ENCODE data around the gene KCND3. TPM values are rescaled to one million over a fixed set of nuclear protein-coding genes. Genes with fewer than 3 reads are reported as not detected.

KCND3 gene
- total RNA-seq, 1 experiment from 2014 or later = 0.15 TPM

- Histone ChIP-seq H3T11ph (ENCODE audit: low read length) (no peak overlapping the region), H2BK120ac (ENCODE audit: low read depth, low read length, poor library complexity, severe bottlenecking) (no peak overlapping the region), H3K4me1 (ENCODE audit: insufficient read depth, low read length) (peaks cover 5% of the 10 kb centered on the region; the same call in 1 of the 2 replicates), H3K27ac (ENCODE audit: insufficient read length, low read depth, low read length) (no peak overlapping the region), H3K4ac (ENCODE audit: low read depth, low read length) (no peak overlapping the region), H3K56ac (ENCODE audit: insufficient read length, low read depth, low read length) (no peak overlapping the region), H3K23ac (ENCODE audit: insufficient read length, low read depth, low read length) (no peak overlapping the region), H4K8ac (replicated peaks; ENCODE audit: insufficient read length, low read depth, low read length) (no peak overlapping the region), H3K9ac (ENCODE audit: extremely low read depth, insufficient read length, low read length) (no peak overlapping the region), H3K27me3 (ENCODE audit: insufficient read depth, low read length) (no peaks in the 10 kb centered on the region; the same call in 1 of the 2 replicates), H3K79me2 (ENCODE audit: insufficient read depth, low read length) (no peaks in the 10 kb centered on the region), H4K91ac (ENCODE audit: insufficient read length, low read depth, low read length) (no peak overlapping the region), H2AK5ac (ENCODE audit: insufficient read length, low read length) (no peak overlapping the region), H3K18ac (ENCODE audit: insufficient read length, low read depth, low read length) (no peak overlapping the region), H3K14ac (ENCODE audit: insufficient read depth, low read length) (no peak overlapping the region), H2AFZ (ENCODE audit: low read length) (no peak overlapping the region), H3K4me2 (ENCODE audit: insufficient read depth, insufficient read length, low read length) (no peak overlapping the region), H4K20me1 (ENCODE audit: control insufficient read depth, insufficient read depth, insufficient read length) (no peaks in the 10 kb centered on the region), H3K9me3 (ENCODE audit: control insufficient read depth, low read depth, low read length) (no peaks in the 10 kb centered on the region), H3K79me1 (ENCODE audit: insufficient read depth, low read depth, low read length, poor library complexity, severe bottlenecking) (no peaks in the 10 kb centered on the region), H2BK12ac (ENCODE audit: insufficient read length, low read depth, low read length) (no peak overlapping the region), H2BK5ac (ENCODE audit: insufficient read length, low read length) (no peak overlapping the region), H2BK15ac (ENCODE audit: low read depth, low read length) (no peak overlapping the region), H2BK20ac (ENCODE audit: low read depth, low read length, poor library complexity, severe bottlenecking) (no peak overlapping the region), H3K23me2 (ENCODE audit: insufficient read length, low read depth, low read length, poor library complexity, severe bottlenecking) (no peaks in the 10 kb centered on the region), H4K5ac (ENCODE audit: insufficient read length, low read depth, low read length) (no peak overlapping the region)
- Mint-ChIP-seq H3K4me3 (no peak overlapping the region), H3K4me1 (peaks cover 39 to 44% of the 10 kb centered on the region in 2 experiments), H3K27me3 (ENCODE audit: low read depth) (peaks cover 42% of the 10 kb centered on the region), H3K36me3 (ENCODE audit: insufficient read depth in 1 of 3, low read depth in 3 of 3) (no peaks in the 10 kb centered on the region), H3K27ac (no peak overlapping the region), H3K9me3 (no peaks in the 10 kb centered on the region; a peak in 1 of 5 replicates)
- no peak for TF ChIP-seq CTCF (conservative IDR thresholded peaks at IDR 0.05)
- no peak for DNase-seq
- WGBS (ENCODE audit: extremely low coverage, insufficient read length, low lambda C conversion rate) = no CpG with 5 or more reads among the region's 3 CpGs
Measured at GRCh38 chr1:111907321-111907720, 82.1 kb downstream of the KCND3 start.

Data from H9 (cell line).